Measurements from ENCODE around the gene WASF2. TPM values are rescaled to one million over a fixed set of nuclear protein-coding genes. Genes with fewer than 3 reads are reported as not detected.

Gene WASF2
- total and polyA plus RNA-seq, 2 of the 13 experiments (the other 11 are each of a cell fraction or from before 2014, with no cell fraction given): 10.4 to 27.7 TPM

GRCh38 chr1:27365372-27366112 lies 124.4 kb downstream of the WASF2 start (continued):
- TF ChIP-seq, protein P1, sequence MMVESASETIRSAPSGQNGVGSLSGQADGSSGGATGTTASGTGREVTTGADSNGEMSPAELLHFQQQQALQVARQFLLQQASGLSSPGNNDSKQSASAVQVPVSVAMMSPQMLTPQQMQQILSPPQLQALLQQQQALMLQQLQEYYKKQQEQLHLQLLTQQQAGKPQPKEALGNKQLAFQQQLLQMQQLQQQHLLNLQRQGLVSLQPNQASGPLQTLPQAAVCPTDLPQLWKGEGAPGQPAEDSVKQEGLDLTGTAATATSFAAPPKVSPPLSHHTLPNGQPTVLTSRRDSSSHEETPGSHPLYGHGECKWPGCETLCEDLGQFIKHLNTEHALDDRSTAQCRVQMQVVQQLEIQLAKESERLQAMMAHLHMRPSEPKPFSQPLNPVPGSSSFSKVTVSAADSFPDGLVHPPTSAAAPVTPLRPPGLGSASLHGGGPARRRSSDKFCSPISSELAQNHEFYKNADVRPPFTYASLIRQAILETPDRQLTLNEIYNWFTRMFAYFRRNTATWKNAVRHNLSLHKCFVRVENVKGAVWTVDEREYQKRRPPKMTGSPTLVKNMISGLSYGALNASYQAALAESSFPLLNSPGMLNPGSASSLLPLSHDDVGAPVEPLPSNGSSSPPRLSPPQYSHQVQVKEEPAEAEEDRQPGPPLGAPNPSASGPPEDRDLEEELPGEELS (CRISPR knock-in tag; IDR thresholded peaks at IDR 0.05): peak; percentile 37; the same call in 1 of the 2 replicates
- TF ChIP-seq PHF21A (CRISPR knock-in tag; IDR thresholded peaks at IDR 0.05) (0 out of 2 replicates have a peak, but pooled peaks have one; percentile 16), SP4 (CRISPR knock-in tag; IDR thresholded peaks at IDR 0.05) (peak; percentile 88), PITX1 (CRISPR knock-in tag; IDR thresholded peaks at IDR 0.05) (no peak), ZNF317 (CRISPR knock-in tag; IDR thresholded peaks at IDR 0.05) (no peak), ZC3H13 (CRISPR knock-in tag; IDR thresholded peaks at IDR 0.05) (0 out of 2 replicates have a peak, but pooled peaks have one; percentile 34), CHD4 (IDR thresholded peaks at IDR 0.05; ENCODE audit: borderline replicate concordance, low read length) (no peak), EP300 (IDR thresholded peaks at IDR 0.05; ENCODE audit: low read depth in 2 of 2, low read length in 2 of 2) (peak in 1 of 2 experiments; percentile 82; a peak in 1 of 4 replicates), EP300 (CRISPR knock-in tag; IDR thresholded peaks at IDR 0.05; ENCODE audit: borderline replicate concordance) (no peak), SAP130 (CRISPR knock-in tag; IDR thresholded peaks at IDR 0.05; ENCODE audit: low read depth) (peak; percentile 56), RBFOX2 (IDR thresholded peaks at IDR 0.05; ENCODE audit: low read depth, low read length) (no peak), MYPOP (CRISPR knock-in tag; IDR thresholded peaks at IDR 0.05) (peak; percentile 21; the same call in 1 of the 2 replicates), CCAR2 (optimal IDR thresholded peaks at IDR 0.05; ENCODE audit: low read depth, low read length) (no peak), ZNF260 (CRISPR knock-in tag; IDR thresholded peaks at IDR 0.05; ENCODE audit: borderline replicate concordance, low read depth) (no peak), FOXA3 (CRISPR knock-in tag; IDR thresholded peaks at IDR 0.05) (no peak), ELF4 (CRISPR knock-in tag; IDR thresholded peaks at IDR 0.05; ENCODE audit: borderline replicate concordance) (no peak), GATA4 (IDR thresholded peaks at IDR 0.05; ENCODE audit: borderline replicate concordance, low read depth) (0 out of 2 replicates have a peak, but pooled peaks have one; percentile 6), PRMT3 (CRISPR knock-in tag; IDR thresholded peaks at IDR 0.05; ENCODE audit: borderline replicate concordance, low read depth) (no peak), SRSF9 (IDR thresholded peaks at IDR 0.05; ENCODE audit: borderline replicate concordance, insufficient read depth, low read depth, low read length, poor library complexity, severe bottlenecking) (no peak), KDM2A (CRISPR knock-in tag; IDR thresholded peaks at IDR 0.05; ENCODE audit: borderline replicate concordance, low read depth) (no peak), ZNF543 (CRISPR knock-in tag; IDR thresholded peaks at IDR 0.05) (no peak)
- TF ChIP-seq, protein P2, sequence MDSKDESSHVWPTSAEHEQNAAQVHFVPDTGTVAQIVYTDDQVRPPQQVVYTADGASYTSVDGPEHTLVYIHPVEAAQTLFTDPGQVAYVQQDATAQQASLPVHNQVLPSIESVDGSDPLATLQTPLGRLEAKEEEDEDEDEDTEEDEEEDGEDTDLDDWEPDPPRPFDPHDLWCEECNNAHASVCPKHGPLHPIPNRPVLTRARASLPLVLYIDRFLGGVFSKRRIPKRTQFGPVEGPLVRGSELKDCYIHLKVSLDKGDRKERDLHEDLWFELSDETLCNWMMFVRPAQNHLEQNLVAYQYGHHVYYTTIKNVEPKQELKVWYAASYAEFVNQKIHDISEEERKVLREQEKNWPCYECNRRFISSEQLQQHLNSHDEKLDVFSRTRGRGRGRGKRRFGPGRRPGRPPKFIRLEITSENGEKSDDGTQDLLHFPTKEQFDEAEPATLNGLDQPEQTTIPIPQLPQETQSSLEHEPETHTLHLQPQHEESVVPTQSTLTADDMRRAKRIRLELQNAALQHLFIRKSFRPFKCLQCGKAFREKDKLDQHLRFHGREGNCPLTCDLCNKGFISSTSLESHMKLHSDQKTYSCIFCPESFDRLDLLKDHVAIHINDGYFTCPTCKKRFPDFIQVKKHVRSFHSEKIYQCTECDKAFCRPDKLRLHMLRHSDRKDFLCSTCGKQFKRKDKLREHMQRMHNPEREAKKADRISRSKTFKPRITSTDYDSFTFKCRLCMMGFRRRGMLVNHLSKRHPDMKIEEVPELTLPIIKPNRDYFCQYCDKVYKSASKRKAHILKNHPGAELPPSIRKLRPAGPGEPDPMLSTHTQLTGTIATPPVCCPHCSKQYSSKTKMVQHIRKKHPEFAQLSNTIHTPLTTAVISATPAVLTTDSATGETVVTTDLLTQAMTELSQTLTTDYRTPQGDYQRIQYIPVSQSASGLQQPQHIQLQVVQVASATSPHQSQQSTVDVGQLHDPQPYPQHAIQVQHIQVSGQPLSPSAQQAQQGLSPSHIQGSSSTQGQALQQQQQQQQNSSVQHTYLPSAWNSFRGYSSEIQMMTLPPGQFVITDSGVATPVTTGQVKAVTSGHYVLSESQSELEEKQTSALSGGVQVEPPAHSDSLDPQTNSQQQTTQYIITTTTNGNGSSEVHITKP (CRISPR knock-in tag; IDR thresholded peaks at IDR 0.05; ENCODE audit: low read depth): peak; percentile 66; the same call in 1 of the 2 replicates
